Body of pancreas (tissue), 4 donors: ENCODE measurements around the gene RAI1. TPM values are rescaled to one million over a fixed set of nuclear protein-coding genes. Genes with fewer than 3 reads are reported as not detected.
A peak's percentile ranks its signal among the peaks of the same experiment; 100 is the strongest.

Experiments used
- ATAC-seq: fragments of 150-250 bp; one replicate; pipeline ENCODE4 v1.9.1; 2016
- DNase-seq, 4 donors: peaks; one replicate each; pipeline ENCODE4 v3.0.0-alpha.2; 2019
- H3K27ac ChIP-seq, 4 donors: fragments of 200-600 bp; sonication (generic); 1 replicate in 3 of 4; 2 replicates in 1 of 4; pipeline versions ENCODE4 v1.5.1 to v1.6.1; 2016 to 2019; ENCODE audit warnings: mild to moderate bottlenecking in 1 of 4, mixed read lengths in 1 of 4, moderate library complexity in 1 of 4
- H3K27me3 ChIP-seq, 2 donors: fragments of 200-600 bp; sonication (generic); one replicate each; pipeline ENCODE4 v1.6.0; 2016; ENCODE audit warnings: mild to moderate bottlenecking in 1 of 2
- H3K36me3 ChIP-seq, 2 donors: fragments of 200-600 bp; sonication (generic); replicated peaks in 1 of 2; 2 replicates each; pipeline ENCODE4 v1.5.1; 2016; ENCODE audit warnings: low read depth in 2 of 2; ENCODE audit not compliant: insufficient read depth in 1 of 2
- H3K4me1 ChIP-seq: fragments of 200-600 bp; sonication (generic); one replicate; pipeline ENCODE4 v1.6.0; 2016
- H3K4me3 ChIP-seq, 2 donors: fragments of 200-600 bp; sonication (generic); 1 replicate in 1 of 2; 2 replicates in 1 of 2; pipeline ENCODE4 v1.5.1; 2016 to 2019
- H3K9me3 ChIP-seq, 3 donors: fragments of 200-600 bp; sonication (generic); 1 replicate in 2 of 3; 2 replicates in 1 of 3; pipeline ENCODE4 v1.5.1; 2016
- POLR2A ChIP-seq, 3 donors: fragments of 450-650 bp; IDR thresholded peaks; one replicate each; pipeline ENCODE4 v1.6.1; 2016; ENCODE audit warnings: antibody characterized with exemption in 3 of 3, mild to moderate bottlenecking in 2 of 3
- WGBS, 2 donors: methylation state at CpG; one replicate each; pipeline ENCODE4 v1.1.5; 2017; 5-methylcytosine and 5-hydroxymethylcytosine counted together
- intact Hi-C: fragments of 100-400 bp; cut with DNase I; formaldehyde crosslinking; loops from one replicate; pipeline ENCODE4 v1.15.1; 2023
- total RNA-seq, 2 donors: library from RNA; depleted of rRNA; stranded (reverse); fragments of >200 nt; gene quantifications; one replicate each; pipeline ENCODE4 v1.1.0, GENCODE V29; 2016
- TF ChIP-seq, protein P1 (sequence below), 7 experiments: fragments of 450-650 bp in 4 of 7; fragments of 200-600 bp in 3 of 7; sonication (generic) in 3 of 7; IDR thresholded peaks; one replicate each; pipeline ENCODE4 v1.5.1; 2016 to 2019; ENCODE audit warnings: antibody characterized with exemption in 7 of 7

Gene RAI1
- total RNA-seq, 2 donors from 2014 or later: 16.3 to 41.5 TPM

DNA sequence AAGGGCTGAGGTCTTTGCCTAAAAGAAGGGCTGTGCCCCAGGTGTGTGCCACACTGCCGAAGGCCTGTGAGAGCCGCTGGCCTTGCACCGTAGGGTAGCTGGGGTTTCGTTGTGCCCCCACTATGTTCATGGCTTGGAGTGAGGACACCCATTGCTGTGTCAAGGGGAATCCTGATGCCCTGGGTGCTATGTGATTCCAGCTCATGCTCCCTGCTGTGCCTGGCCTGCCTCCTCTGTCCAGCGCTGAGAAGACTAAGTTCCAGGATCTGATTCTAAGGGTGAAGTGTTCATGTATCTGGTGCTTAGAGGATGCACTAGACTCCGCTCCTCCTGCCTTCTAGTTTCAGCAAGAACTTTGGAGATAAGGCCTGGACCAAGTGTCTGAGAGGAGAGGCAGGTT lies 108.2 kb downstream of the RAI1 start:
- Histone ChIP-seq H3K9me3 (no peaks in the 10 kb centered on the region), H3K27ac (no peak overlapping the region), H3K4me1 (peaks cover 53% of the 10 kb centered on the region), H3K36me3 (no peaks in the 10 kb centered on the region), H3K27me3 (no peaks in the 10 kb centered on the region), H3K4me3 (no peak overlapping the region)
- no peak for DNase-seq
- no peak for ATAC-seq
- 97% methylated on average over 6 of the region's 6 CpGs for WGBS, 2 donors
- no peak for TF ChIP-seq POLR2A (IDR thresholded peaks at IDR 0.05)
- TF ChIP-seq, protein P1, sequence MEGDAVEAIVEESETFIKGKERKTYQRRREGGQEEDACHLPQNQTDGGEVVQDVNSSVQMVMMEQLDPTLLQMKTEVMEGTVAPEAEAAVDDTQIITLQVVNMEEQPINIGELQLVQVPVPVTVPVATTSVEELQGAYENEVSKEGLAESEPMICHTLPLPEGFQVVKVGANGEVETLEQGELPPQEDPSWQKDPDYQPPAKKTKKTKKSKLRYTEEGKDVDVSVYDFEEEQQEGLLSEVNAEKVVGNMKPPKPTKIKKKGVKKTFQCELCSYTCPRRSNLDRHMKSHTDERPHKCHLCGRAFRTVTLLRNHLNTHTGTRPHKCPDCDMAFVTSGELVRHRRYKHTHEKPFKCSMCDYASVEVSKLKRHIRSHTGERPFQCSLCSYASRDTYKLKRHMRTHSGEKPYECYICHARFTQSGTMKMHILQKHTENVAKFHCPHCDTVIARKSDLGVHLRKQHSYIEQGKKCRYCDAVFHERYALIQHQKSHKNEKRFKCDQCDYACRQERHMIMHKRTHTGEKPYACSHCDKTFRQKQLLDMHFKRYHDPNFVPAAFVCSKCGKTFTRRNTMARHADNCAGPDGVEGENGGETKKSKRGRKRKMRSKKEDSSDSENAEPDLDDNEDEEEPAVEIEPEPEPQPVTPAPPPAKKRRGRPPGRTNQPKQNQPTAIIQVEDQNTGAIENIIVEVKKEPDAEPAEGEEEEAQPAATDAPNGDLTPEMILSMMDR (IDR thresholded peaks at IDR 0.05): no peak
- intact Hi-C loops: no loop called here

DNA sequence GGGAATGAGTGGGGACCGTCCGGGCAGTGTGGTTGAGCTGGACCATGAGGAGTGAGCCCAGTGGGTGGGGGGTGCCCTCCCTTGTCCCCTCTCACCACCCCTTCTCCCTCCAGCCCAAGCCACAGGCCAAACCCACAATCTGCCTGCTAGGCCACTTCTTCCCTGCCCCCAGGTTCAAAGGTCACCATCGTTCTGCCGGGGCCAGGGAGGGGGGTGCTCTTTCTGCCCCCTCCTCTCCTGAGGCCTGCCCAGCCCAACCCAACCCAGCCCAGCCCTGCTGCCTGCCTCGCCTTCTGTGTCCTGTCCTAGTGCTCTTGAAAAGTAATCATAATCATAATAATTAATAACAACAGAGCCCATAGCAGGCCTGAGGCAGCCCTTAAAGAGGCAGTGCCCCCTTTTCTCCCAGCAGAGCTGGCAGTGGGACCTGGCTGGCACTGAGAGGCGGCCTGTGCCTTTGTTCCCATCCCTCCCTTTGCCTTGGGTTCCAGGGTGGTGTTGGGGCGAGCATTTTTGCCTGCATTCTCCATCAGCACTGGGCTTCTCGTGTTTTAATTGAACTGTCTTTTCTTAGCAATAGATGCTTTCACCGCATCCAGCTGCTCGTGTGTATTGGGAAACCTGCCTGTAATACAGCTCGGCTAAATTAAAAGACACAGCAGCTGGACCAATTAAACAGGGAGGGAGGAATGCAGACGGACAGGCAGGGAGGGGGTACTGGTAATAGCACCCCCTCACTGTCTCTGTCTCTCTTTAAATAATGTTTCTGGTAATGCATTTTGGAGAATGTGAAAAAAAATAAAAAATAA lies 108.8 kb downstream of the RAI1 start:
- WGBS, 2 donors: 61 to 69% methylated on average over 12 of the region's 12 CpGs
- intact Hi-C loops: no loop called here
- TF ChIP-seq, protein P1 (IDR thresholded peaks at IDR 0.05): no peak
- no peak for TF ChIP-seq POLR2A (IDR thresholded peaks at IDR 0.05)
- H3K4me3 ChIP-seq: no peak overlapping the region
- ATAC-seq (no peak), DNase-seq (no peak)
- no peaks in the 10 kb centered on the region for H3K27me3 ChIP-seq
- H3K9me3 ChIP-seq: no peaks in the 10 kb centered on the region
- H3K27ac ChIP-seq: no peak overlapping the region
- H3K4me1 ChIP-seq: peaks cover 46% of the 10 kb centered on the region
- no peaks in the 10 kb centered on the region for H3K36me3 ChIP-seq

DNA sequence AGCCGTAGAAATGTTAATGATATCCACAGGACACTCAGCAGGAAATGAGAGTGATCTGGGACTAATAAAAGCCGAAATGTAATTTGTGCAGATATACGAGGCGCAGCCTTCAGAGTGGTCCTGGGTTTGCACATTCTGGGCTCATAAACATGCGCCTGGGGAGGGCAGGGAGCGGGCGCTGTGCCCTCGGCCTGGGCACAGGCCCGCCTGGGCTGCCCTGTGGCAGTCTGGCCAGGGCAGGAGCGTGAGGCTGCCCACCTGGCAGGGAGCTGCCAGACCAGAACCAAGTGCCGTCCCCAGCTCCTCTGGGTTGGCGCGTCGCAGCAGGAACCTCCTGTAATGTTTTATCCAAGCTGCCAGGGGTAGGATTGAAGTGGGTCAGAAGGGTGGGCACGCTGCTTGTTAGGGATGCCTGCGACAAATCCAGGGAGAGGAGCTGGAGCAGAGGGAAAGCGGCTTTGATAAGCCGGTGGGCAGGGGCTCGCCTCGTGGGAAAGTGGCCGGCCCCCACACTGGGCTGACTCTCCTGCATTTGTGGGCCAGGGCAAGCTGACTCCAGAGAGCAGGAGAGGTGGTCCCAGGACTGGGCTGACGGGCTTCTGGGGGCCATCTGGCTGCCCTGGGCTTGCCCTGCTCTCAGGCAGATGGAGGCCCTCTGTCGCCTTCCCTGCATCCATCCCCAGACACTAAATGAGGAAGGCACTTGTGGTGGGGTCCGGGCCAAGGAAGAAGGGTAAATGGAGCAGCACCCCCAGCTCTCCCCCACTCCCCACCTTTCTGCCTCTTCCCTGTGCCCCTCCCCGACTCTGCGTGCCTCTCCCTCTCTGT lies 109.6 kb downstream of the RAI1 start:
- 85 to 90% methylated on average over 20 to 23 of the region's 26 CpGs for WGBS, 2 donors
- DNase-seq (no peak), ATAC-seq (no peak)
- intact Hi-C loops: no loop called here
- no peak overlapping the region for H3K4me3 ChIP-seq
- TF ChIP-seq, protein P1 (IDR thresholded peaks at IDR 0.05): no peak
- no peak for TF ChIP-seq POLR2A (IDR thresholded peaks at IDR 0.05)
- peaks cover 38% of the 10 kb centered on the region for H3K4me1 ChIP-seq
- no peaks in the 10 kb centered on the region for H3K36me3 ChIP-seq
- no peaks in the 10 kb centered on the region for H3K9me3 ChIP-seq
- peak overlapping the region in 1 of 4 donors; percentile 30 for H3K27ac ChIP-seq
- H3K27me3 ChIP-seq: no peaks in the 10 kb centered on the region

DNA sequence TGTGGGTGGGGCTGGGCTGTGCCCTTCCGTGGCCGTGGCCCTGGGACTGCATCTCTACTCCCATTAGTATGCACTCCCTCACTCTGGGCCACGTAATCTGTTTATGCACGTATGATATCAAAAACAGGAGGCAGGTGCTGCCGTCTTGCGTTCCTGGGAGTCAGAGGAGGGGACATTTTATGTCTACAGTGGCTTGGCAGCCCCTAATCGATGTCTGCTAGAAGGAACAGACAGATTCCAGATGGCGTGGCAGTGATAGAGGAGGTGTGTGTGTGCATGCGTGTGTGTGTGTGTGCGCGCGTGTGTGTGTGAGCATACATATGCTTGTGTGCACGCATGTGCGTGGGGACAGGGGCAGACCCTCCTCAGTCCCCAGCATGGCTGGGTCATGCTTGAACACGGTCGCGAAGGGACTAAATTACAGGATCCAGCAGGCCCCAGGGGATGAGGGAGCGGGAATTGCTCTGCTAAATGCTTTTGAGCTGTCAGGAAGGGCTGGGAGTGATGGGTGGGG lies 110.8 kb downstream of the RAI1 start:
- Histone ChIP-seq H3K36me3 (no peaks in the 10 kb centered on the region), H3K27me3 (no peaks in the 10 kb centered on the region), H3K4me1 (peaks cover 26% of the 10 kb centered on the region), H3K4me3 (no peak overlapping the region), H3K9me3 (no peaks in the 10 kb centered on the region), H3K27ac (peak overlapping the region in 2 of 4 donors; percentile 30 to 49)
- DNase-seq: no peak
- TF ChIP-seq, protein P1 (IDR thresholded peaks at IDR 0.05): no peak
- TF ChIP-seq POLR2A (IDR thresholded peaks at IDR 0.05): no peak
- 67 to 82% methylated on average over 11 to 18 of the region's 18 CpGs for WGBS, 2 donors
- ATAC-seq: no peak
- intact Hi-C loops: no loop called here
